ENCODE data around the gene KCNK2.
"Not testable (repeated sequence)": the region's sequence is repeated elsewhere in the genome, so short reads cannot be mapped to it uniquely, and the experiment has no call there.

Gene KCNK2

GRCh38 chr1:215151841-215152549 lies 69.5 kb downstream of the KCNK2 start:
- DNase-seq (ENCODE audit: low read depth in 1 of 2, low spot score in 1 of 2), result no peak

GRCh38 chr1:215156232-215156631 lies 73.7 kb downstream of the KCNK2 start:
- no peak for DNase-seq (ENCODE audit: low read depth in 1 of 2, low spot score in 1 of 2)

GRCh38 chr1:215160351-215160750 lies 77.8 kb downstream of the KCNK2 start:
- DNase-seq (ENCODE audit: low read depth in 1 of 2, low spot score in 1 of 2), result no peak

GRCh38 chr1:215163144-215163543 lies 80.6 kb downstream of the KCNK2 start:
- DNase-seq (ENCODE audit: low read depth in 1 of 2, low spot score in 1 of 2), result not testable (repeated sequence)

- DNase-seq (ENCODE audit: low read depth in 1 of 2, low spot score in 1 of 2), result no peak
Observed at GRCh38 chr1:215166886-215167285, 84.3 kb downstream of the KCNK2 start.

GRCh38 chr1:215181518-215181917 lies 99.0 kb downstream of the KCNK2 start:
- no peak for DNase-seq (ENCODE audit: low read depth in 1 of 2, low spot score in 1 of 2)

GRCh38 chr1:215185067-215185620 lies 102.6 kb downstream of the KCNK2 start:
- DNase-seq (ENCODE audit: low read depth in 1 of 2, low spot score in 1 of 2), result no peak

GRCh38 chr1:215188302-215188950 lies 105.9 kb downstream of the KCNK2 start:
- no peak for DNase-seq (ENCODE audit: low read depth in 1 of 2, low spot score in 1 of 2)

- no peak for DNase-seq (ENCODE audit: low read depth in 1 of 2, low spot score in 1 of 2)
Observed at GRCh38 chr1:215192306-215192705, 109.8 kb downstream of the KCNK2 start.

GRCh38 chr1:215198021-215198420 lies 115.5 kb downstream of the KCNK2 start:
- no peak for DNase-seq (ENCODE audit: low read depth in 1 of 2, low spot score in 1 of 2)

- no peak for DNase-seq (ENCODE audit: low read depth in 1 of 2, low spot score in 1 of 2)
Observed at GRCh38 chr1:215200121-215200520, 117.6 kb downstream of the KCNK2 start.

- no peak for DNase-seq (ENCODE audit: low read depth in 1 of 2, low spot score in 1 of 2)
Observed at GRCh38 chr1:215201283-215201682, 118.7 kb downstream of the KCNK2 start.

- no peak for DNase-seq (ENCODE audit: low read depth in 1 of 2, low spot score in 1 of 2)
Observed at GRCh38 chr1:215202868-215203267, 120.3 kb downstream of the KCNK2 start.

- no peak for DNase-seq (ENCODE audit: low read depth in 1 of 2, low spot score in 1 of 2)
Observed at GRCh38 chr1:215210167-215210566, 127.6 kb downstream of the KCNK2 start.

GRCh38 chr1:215215846-215216245 lies 133.3 kb downstream of the KCNK2 start:
- DNase-seq (ENCODE audit: low read depth in 1 of 2, low spot score in 1 of 2), result no peak

GRCh38 chr1:215219372-215219771 lies 136.8 kb downstream of the KCNK2 start:
- DNase-seq (ENCODE audit: low read depth in 1 of 2, low spot score in 1 of 2), result no peak

- no peak for DNase-seq (ENCODE audit: low read depth in 1 of 2, low spot score in 1 of 2)
Observed at GRCh38 chr1:215220346-215220745, 137.8 kb downstream of the KCNK2 start.

- no peak for DNase-seq (ENCODE audit: low read depth in 1 of 2, low spot score in 1 of 2)
Observed at GRCh38 chr1:215226757-215227156, 144.2 kb downstream of the KCNK2 start.

- DNase-seq (ENCODE audit: low read depth in 1 of 2, low spot score in 1 of 2), result no peak
Observed at GRCh38 chr1:215228193-215228592, 145.7 kb downstream of the KCNK2 start.

- DNase-seq (ENCODE audit: low read depth in 1 of 2, low spot score in 1 of 2), result no peak
Observed at GRCh38 chr1:215241451-215241850, 158.9 kb downstream of the KCNK2 start.

GRCh38 chr1:215243345-215244054 lies 161.0 kb downstream of the KCNK2 start:
- DNase-seq (ENCODE audit: low read depth in 1 of 2, low spot score in 1 of 2), result no peak

GRCh38 chr1:215250913-215251312 lies 168.4 kb downstream of the KCNK2 start:
- no peak for DNase-seq (ENCODE audit: low read depth in 1 of 2, low spot score in 1 of 2)
